ENCODE results near the gene PDLIM7.
"Not testable (repeated sequence)": the region's sequence is repeated elsewhere in the genome, so short reads cannot be mapped to it uniquely, and the experiment has no call there.

Gene PDLIM7, protein sequence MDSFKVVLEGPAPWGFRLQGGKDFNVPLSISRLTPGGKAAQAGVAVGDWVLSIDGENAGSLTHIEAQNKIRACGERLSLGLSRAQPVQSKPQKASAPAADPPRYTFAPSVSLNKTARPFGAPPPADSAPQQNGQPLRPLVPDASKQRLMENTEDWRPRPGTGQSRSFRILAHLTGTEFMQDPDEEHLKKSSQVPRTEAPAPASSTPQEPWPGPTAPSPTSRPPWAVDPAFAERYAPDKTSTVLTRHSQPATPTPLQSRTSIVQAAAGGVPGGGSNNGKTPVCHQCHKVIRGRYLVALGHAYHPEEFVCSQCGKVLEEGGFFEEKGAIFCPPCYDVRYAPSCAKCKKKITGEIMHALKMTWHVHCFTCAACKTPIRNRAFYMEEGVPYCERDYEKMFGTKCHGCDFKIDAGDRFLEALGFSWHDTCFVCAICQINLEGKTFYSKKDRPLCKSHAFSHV

GRCh38 chr5:177497292-177498012, at the start of gene PDLIM7:
Gene PDLIM7, minus strand, starts transcription at chr5:177497604. Its CDS starts 1,092 bp downstream, at chr5:177496512.
- DNase-seq (ENCODE audit: low read depth) = peak; percentile 78

DNA sequence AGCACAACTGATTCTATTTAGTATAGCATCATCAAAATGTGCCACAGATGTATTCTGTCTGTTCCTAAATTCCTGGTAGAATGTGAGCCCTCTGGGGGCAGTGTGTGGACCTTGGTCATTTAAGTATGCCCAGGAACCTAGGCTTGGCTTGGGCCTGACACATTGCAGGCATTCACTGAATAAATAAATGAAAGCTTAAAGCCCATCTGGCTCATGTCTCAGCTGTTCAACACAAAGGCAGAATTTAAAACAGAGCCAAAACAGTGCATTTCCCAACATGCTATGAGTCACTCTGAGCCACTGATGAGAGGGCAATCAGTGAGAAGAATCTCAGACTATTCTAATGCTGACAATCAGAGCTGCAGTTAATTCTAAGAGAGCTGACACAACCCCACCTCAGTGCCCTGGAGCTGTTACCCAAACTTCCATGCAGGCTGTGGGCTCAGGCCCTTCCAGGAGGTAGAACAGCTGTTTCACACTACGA, 48.9 kb upstream of the PDLIM7 start:
- DNase-seq (ENCODE audit: low read depth) = peak; percentile 99

DNA sequence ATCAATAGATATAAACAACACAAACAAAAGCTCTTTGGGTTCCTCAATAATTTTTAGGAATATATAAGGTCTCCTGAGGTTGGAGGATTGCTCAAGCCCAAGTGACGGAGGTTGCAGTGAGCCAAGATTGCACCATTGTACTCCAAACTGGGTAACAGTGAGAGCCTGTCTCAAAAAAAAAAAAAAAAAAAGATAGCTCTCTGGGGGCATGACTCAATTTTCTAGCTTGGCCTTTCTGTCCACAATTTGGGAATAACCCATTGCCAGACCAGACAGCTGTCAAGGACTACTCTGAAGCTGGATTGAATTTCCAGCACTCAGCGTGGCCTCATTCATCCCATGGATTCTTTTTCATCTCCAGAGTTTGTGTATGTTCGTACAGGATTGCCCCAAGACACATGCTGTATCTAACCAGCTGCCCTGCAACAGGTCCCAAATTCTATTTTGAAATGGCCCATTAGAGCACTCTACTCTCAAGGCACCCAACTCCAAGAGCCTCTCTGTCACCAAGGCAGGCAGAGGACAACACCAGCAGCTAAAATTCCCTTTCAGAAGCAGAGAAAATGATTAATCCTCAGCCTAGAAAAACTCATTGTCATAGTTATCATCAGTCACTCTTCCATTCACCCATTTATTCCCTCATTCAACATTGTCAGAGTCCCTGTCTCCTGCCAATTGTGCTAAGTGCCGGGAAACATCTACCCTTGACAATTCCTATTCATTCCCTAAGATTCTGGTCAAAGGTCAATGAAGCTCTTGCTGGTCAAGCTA, 48.3 kb upstream of the PDLIM7 start:
- DNase-seq (ENCODE audit: low read depth) = peak; percentile 67

- DNase-seq (ENCODE audit: low read depth) = no peak
Observed at GRCh38 chr5:177542816-177543465, 45.5 kb upstream of the PDLIM7 start.

GRCh38 chr5:177540438-177540837, 43.0 kb upstream of the PDLIM7 start:
- DNase-seq (ENCODE audit: low read depth) = no peak

- peak; percentile 77 for DNase-seq (ENCODE audit: low read depth)
Observed at GRCh38 chr5:177539411-177539810, 42.0 kb upstream of the PDLIM7 start.

- DNase-seq (ENCODE audit: low read depth) = no peak
Observed at GRCh38 chr5:177538876-177539275, 41.5 kb upstream of the PDLIM7 start.

- peak; percentile 83 for DNase-seq (ENCODE audit: low read depth)
Observed at GRCh38 chr5:177537389-177538361, 40.3 kb upstream of the PDLIM7 start.

DNA sequence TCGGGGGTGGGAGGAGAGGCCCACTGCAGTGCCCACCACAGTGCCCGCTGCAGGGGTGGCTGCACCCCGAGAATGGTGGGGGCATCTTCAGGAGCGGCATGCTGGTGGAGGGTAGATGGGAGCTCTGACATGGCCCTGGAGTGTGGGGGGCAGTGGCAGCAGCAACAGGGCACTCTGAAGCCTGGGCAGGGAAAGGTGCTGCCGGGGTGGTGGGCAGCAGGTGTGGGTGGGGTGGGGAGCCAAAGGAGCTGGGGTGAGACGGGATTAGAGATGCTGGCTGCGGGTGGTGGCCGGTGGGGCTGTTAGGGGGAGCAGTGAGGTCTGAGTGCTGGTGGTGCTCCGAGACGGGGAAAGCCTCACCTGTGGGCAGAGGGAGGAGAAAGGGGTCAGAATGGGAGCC, 39.0 kb upstream of the PDLIM7 start:
- no peak for DNase-seq (ENCODE audit: low read depth)

DNA sequence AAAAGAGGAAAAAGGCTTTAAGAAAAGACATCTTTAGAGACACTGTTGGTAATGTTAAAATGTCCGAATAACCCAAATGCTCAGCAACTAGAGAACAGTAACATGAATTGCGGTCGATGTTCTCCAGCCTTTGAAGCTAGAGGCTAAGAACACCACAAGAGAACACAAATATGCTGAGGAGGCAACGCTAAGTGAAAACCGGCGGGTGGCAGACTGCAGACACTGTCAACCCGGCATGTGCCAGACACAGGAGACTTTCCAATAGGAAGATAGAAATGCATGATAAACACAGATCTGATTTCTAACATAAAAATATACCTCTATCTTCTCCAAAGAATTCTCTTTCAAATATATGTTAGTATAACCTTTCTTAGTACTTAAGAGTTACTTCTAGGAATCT, 37.7 kb upstream of the PDLIM7 start:
- no peak for DNase-seq (ENCODE audit: low read depth)

GRCh38 chr5:177534433-177534832, 37.0 kb upstream of the PDLIM7 start:
- DNase-seq (ENCODE audit: low read depth) = not testable (repeated sequence)

- no peak for DNase-seq (ENCODE audit: low read depth)
Observed at GRCh38 chr5:177531209-177531940, 34.0 kb upstream of the PDLIM7 start.

GRCh38 chr5:177530638-177531037, 33.2 kb upstream of the PDLIM7 start:
- no peak for DNase-seq (ENCODE audit: low read depth)

GRCh38 chr5:177529247-177530203, 32.1 kb upstream of the PDLIM7 start:
- no peak for DNase-seq (ENCODE audit: low read depth)

DNA sequence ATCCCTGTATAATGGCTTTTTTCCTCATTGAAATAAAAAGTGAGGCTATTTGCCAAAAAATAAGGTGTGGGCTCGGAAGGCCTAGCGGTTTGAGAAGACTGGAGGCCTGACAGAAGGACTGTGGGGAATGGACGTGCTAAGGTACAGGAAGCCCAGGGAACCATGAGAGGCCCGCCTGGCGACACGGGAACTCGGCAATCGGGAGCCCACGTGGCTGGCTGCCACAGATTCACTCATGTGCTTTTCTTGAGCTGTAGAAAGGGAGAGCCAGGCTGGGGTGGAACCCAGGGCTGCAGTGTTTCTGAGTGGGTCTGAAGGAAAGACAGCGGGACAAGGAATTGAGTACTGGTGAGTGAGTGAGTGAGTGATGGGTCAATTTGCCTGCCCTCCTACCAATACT, 31.2 kb upstream of the PDLIM7 start:
- DNase-seq (ENCODE audit: low read depth) = no peak

DNA sequence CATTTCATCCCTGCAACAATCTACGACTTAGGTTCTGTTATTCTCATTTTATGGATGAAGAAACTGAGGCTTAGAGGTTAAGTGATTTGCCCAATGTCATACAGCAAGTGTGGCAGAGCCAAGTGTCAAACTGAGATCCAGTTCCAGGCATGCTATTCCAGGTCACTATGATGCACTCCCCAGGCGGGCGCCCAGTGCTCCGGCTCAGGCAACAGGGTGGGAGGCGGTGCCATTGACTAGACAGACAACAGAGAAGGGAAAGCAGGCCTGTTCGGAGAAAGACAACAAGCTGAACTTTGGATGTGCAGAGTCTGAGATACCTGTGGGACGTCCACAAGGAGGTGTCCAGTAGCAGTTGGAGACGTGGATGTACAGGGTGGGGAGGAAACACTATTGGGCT, 30.2 kb upstream of the PDLIM7 start:
- DNase-seq (ENCODE audit: low read depth) = no peak

- DNase-seq (ENCODE audit: low read depth) = no peak
Observed at GRCh38 chr5:177526791-177527190, 29.4 kb upstream of the PDLIM7 start.

- no peak for DNase-seq (ENCODE audit: low read depth)
Observed at GRCh38 chr5:177526191-177526590, 28.8 kb upstream of the PDLIM7 start.
